ENCODE results near the gene SNX13. TPM values are rescaled to one million over a fixed set of nuclear protein-coding genes. Genes with fewer than 3 reads are reported as not detected.

Gene SNX13
- total RNA-seq, 1 donor from 2014 or later, result 35.5 TPM

DNA sequence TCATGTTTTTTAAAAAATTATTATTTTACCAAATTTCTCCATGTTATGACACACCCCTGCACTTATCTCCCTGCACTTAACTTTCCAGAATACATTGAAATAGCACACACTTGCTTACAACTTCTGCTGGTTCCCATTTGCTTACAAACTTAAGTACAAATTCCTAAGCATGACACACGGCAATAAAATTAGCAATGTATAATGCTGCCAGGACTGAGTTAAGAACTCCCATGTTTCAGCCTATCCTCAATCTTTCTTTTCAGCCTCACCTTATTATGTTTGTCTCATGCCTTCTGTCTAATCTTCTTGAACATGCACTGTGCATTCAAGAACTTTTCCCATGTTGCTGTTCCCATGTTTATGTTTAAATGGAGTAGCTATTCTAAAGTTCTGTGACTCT, 46.6 kb upstream of the SNX13 start:
- Mint-ChIP-seq H3K4me3 (ENCODE audit: unreplicated experiment) (no peak overlapping the region), H3K9me3 (ENCODE audit: low read depth) (peaks cover 4% of the 10 kb centered on the region), H3K27me3 (ENCODE audit: low read depth) (no peaks in the 10 kb centered on the region), H3K4me1 (ENCODE audit: low read depth) (peaks cover 11% of the 10 kb centered on the region), H3K36me3 (ENCODE audit: low read depth) (no peaks in the 10 kb centered on the region), H3K27ac (ENCODE audit: unreplicated experiment) (no peak overlapping the region)
- no peak for DNase-seq (ENCODE audit: low spot score)
- TF ChIP-seq, protein P1, sequence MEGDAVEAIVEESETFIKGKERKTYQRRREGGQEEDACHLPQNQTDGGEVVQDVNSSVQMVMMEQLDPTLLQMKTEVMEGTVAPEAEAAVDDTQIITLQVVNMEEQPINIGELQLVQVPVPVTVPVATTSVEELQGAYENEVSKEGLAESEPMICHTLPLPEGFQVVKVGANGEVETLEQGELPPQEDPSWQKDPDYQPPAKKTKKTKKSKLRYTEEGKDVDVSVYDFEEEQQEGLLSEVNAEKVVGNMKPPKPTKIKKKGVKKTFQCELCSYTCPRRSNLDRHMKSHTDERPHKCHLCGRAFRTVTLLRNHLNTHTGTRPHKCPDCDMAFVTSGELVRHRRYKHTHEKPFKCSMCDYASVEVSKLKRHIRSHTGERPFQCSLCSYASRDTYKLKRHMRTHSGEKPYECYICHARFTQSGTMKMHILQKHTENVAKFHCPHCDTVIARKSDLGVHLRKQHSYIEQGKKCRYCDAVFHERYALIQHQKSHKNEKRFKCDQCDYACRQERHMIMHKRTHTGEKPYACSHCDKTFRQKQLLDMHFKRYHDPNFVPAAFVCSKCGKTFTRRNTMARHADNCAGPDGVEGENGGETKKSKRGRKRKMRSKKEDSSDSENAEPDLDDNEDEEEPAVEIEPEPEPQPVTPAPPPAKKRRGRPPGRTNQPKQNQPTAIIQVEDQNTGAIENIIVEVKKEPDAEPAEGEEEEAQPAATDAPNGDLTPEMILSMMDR (IDR thresholded peaks at IDR 0.05), result no peak

DNA sequence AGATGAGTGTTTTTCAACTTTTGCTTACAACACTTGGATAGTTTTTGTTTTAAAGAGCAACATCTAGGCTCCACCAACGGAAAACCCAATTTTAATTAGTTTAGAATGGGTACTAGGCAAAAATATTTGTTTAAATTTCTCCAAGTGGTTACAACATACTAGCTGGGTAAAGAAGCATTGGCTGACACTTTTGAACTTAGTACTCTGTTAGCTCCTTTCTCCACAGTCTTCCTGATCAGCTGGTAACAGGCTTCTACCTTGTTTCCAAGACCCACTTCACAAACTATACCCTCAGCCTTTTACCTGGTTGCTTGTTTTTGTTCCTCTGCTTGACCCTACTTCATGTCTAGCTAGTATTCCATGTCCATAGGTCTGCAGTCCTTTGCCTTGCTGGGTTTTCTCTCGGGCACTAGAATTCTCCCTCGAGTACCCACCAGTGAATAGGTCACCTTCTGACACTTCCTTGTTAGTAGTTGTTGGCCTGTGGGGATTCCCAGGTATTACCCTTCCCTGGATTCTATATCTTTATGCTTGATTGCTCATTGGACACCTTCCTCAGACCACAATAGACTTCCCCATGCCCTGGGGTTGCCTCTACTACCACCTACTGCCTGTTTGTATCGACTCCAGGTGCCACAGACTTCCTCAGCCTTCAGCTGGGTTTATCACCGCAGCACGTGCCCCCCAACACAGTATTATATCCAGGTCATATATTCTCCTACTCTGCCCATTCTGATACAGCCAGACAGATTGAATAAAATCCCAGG, 45.4 kb upstream of the SNX13 start:
- H3K27me3 Mint-ChIP-seq (ENCODE audit: low read depth), result no peaks in the 10 kb centered on the region
- H3K36me3 Mint-ChIP-seq (ENCODE audit: low read depth), result no peaks in the 10 kb centered on the region
- peaks cover 14% of the 10 kb centered on the region for H3K9me3 Mint-ChIP-seq (ENCODE audit: low read depth)
- DNase-seq (ENCODE audit: low spot score), result no peak
- TF ChIP-seq, protein P1 (IDR thresholded peaks at IDR 0.05), result no peak
- no peak overlapping the region for H3K4me3 Mint-ChIP-seq (ENCODE audit: unreplicated experiment)
- peaks cover 9% of the 10 kb centered on the region for H3K4me1 Mint-ChIP-seq (ENCODE audit: low read depth)
- H3K27ac Mint-ChIP-seq (ENCODE audit: unreplicated experiment), result no peak overlapping the region

DNA sequence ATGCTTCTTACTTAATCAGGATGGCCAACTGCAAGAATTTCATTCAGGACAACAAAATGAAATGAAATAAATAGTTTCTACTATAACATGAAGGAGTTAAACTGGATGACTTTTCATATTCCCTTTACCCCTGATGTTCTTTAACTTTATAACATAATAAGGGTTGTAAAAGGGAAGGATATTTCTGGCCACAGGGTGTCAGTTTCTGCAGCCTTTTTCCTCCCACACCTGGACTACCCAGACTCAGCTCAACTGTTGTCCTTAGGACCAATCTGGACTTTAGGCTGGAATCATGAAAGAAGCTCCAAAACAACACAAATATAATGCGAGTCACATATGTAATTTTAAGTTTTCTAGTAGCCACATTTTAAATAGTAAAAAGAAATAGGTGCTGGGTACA, 44.0 kb upstream of the SNX13 start:
- H3K4me1 Mint-ChIP-seq (ENCODE audit: low read depth), result peaks cover 9% of the 10 kb centered on the region
- H3K27me3 Mint-ChIP-seq (ENCODE audit: low read depth), result no peaks in the 10 kb centered on the region
- H3K27ac Mint-ChIP-seq (ENCODE audit: unreplicated experiment), result no peak overlapping the region
- TF ChIP-seq, protein P1 (IDR thresholded peaks at IDR 0.05), result no peak
- no peak overlapping the region for H3K4me3 Mint-ChIP-seq (ENCODE audit: unreplicated experiment)
- no peaks in the 10 kb centered on the region for H3K36me3 Mint-ChIP-seq (ENCODE audit: low read depth)
- no peak for DNase-seq (ENCODE audit: low spot score)
- H3K9me3 Mint-ChIP-seq (ENCODE audit: low read depth), result peaks cover 15% of the 10 kb centered on the region

DNA sequence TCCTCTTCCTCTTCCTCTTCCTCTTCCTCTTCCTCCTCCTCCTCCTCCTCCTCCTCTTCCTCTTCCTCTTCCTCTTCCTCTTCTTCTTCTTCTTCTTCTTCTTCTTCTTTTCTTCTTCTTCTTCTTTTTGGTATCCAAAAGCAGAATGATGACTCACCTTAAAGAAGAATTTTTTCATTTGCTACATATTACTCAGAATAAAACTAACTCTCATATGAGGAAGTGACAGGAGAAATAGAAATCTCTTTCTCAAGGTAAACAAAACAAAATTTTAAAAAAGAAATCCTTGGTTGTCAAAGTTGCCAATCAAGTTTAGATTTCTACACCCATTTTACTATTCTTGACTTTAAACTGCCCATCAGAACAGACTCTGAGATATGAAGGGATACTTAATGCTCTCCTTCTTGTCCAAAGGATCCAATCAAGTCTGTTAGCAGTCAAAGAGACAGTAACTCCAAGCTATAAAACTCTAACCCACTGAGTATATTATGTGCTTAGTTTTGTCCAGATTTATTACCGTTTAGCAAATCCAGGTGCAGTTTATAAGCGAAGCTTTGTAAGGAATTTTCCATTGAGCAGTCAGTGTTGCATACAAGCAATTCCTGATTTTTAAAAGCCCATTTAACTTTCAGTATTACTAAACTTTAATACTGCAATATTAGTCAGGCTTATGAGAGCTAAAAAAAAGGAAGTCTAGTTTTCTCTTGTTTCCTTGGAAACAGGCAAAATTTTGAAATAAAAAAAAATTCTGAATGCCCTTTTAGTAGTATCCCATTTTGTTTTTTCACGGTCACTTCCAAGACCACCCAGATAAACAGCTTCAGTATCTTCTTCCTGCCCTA, 43.1 kb upstream of the SNX13 start:
- peaks cover 15% of the 10 kb centered on the region for H3K9me3 Mint-ChIP-seq (ENCODE audit: low read depth)

DNA sequence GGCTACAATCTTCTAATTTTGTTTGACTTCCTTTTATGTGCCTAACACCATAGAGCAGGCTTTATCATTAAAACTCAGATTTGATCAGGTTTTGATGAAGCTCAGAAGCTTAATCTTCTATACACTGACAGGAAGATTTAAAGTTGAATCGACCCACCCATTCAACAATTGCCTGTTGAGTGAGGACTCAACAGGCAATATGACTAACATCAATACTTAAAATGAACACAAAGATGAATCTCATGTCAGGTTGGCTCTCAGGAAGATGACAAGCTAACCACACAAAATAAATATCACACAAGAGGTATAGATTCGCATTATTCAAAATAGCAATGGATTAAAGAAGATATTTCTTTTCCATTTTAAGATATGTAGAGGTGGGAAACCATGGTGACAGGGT, 36.7 kb upstream of the SNX13 start:
- DNase-seq (ENCODE audit: low spot score), result no peak
- TF ChIP-seq, protein P1 (IDR thresholded peaks at IDR 0.05), result no peak
- H3K4me3 Mint-ChIP-seq (ENCODE audit: unreplicated experiment), result no peak overlapping the region
- peaks cover 10% of the 10 kb centered on the region for H3K9me3 Mint-ChIP-seq (ENCODE audit: low read depth)
- H3K36me3 Mint-ChIP-seq (ENCODE audit: low read depth), result no peaks in the 10 kb centered on the region
- H3K4me1 Mint-ChIP-seq (ENCODE audit: low read depth), result no peaks in the 10 kb centered on the region
- H3K27me3 Mint-ChIP-seq (ENCODE audit: low read depth), result no peaks in the 10 kb centered on the region
- no peak overlapping the region for H3K27ac Mint-ChIP-seq (ENCODE audit: unreplicated experiment)

More for the DNA sequence above, 43.1 kb upstream of the SNX13 start:
- no peak overlapping the region for H3K27ac Mint-ChIP-seq (ENCODE audit: unreplicated experiment)
- TF ChIP-seq, protein P1 (IDR thresholded peaks at IDR 0.05), result no peak
- peaks cover 9% of the 10 kb centered on the region for H3K4me1 Mint-ChIP-seq (ENCODE audit: low read depth)
- no peak for DNase-seq (ENCODE audit: low spot score)
- H3K27me3 Mint-ChIP-seq (ENCODE audit: low read depth), result no peaks in the 10 kb centered on the region
- no peaks in the 10 kb centered on the region for H3K36me3 Mint-ChIP-seq (ENCODE audit: low read depth)
- H3K4me3 Mint-ChIP-seq (ENCODE audit: unreplicated experiment), result no peak overlapping the region

Measured in chondrocyte (in vitro differentiated cells).